AG10803 (cell line): ENCODE results near the gene ZNF75A.

Experiments
- DNase-seq: peaks from one replicate; pipeline ENCODE4 v3.0.0; 2010; ENCODE audit warnings: low read depth
- H3K4me3 ChIP-seq: 2 replicates; pipeline ENCODE4 v1.5.1; 2011; ENCODE audit warnings: mild to moderate bottlenecking, low read length, control low read depth
- CTCF ChIP-seq: conservative IDR thresholded peaks from 2 replicates; pipeline ENCODE4 v1.5.1; 2011; ENCODE audit warnings: mild to moderate bottlenecking, low read length, control low read depth, inconsistent platforms

The ZNF75A gene

GRCh38 chr16:3327514-3327913, 22.2 kb downstream of the ZNF75A start:
- no peak for TF ChIP-seq CTCF
- DNase-seq: no peak
- no peak overlapping the region for H3K4me3 ChIP-seq

- H3K4me3 ChIP-seq: no peak overlapping the region
- DNase-seq: no peak
- no peak for TF ChIP-seq CTCF
Observed at GRCh38 chr16:3328104-3328503, 22.8 kb downstream of the ZNF75A start.

GRCh38 chr16:3328643-3329042, 23.3 kb downstream of the ZNF75A start:
- no peak overlapping the region for H3K4me3 ChIP-seq
- TF ChIP-seq CTCF: no peak
- no peak for DNase-seq

GRCh38 chr16:3346041-3346440, 40.7 kb downstream of the ZNF75A start:
- no peak for TF ChIP-seq CTCF
- no peak overlapping the region for H3K4me3 ChIP-seq
- no peak for DNase-seq

DNA sequence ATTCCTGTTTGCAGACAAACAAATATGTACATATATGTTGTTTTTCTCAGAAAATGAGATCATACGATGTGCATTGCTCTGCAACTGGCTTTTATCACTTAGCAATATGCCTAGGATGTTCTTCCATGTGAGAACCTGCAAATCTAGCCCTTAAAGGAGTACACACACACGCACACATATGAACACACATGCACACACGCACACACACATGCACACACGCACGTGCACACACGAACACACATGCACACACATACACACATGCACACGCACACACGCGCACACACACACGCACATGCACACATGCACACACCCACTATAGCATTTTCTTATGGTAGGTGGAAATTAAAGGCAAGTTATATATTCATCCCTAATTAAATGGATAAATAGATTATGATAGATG, 42.3 kb downstream of the ZNF75A start:
- H3K4me3 ChIP-seq: no peak overlapping the region
- no peak for TF ChIP-seq CTCF
- DNase-seq: no peak

DNA sequence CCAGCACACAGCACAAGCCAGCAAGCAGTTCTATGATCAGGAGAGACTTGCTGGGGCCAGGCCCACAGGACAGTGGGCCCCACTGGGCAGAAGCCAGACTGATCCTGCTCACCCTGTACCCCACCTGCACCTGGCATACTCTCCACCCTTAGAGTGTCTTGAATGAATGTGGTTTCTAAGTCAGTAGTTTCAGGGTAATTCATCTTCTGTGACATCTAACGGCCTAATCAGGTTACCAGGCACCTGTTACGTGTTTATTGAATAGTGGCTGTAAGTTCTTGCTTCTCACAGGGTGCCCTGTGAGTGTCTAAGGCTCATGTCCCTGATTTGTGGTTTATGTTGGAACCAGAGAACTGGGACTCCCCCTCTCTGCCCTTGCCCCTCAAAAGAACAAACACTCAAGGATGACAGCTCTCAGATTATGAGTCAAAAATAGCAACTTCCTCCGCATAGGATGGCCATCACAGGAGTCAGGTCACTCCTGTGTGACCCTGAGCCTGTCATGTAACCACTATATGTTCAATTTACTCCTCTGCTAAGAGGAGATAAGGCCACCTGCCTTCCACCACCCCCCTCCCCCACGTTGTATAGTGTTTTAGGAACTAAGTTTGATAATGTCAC, 43.4 kb downstream of the ZNF75A start:
- no peak for DNase-seq
- H3K4me3 ChIP-seq: no peak overlapping the region
- no peak for TF ChIP-seq CTCF

DNA sequence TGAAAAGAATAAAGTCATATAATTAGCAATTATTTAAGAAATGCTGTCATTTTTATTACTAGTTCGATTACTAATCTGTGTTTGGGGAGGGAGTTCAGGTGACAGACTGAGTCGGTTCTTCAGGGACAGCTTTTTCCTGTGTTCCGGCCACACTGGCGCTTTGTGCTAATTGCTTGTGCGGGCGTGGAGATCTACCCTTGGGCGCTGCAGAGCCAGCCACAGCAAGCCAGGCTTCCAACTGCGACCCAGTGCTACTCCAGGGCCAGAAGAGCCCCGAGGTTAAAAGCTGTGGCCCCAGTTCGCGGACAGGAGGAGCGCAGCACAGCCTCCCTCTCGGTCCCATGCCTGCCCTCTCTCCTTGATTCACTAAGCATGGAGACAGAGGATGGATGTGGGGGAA, 43.9 kb downstream of the ZNF75A start:
- DNase-seq: no peak
- no peak overlapping the region for H3K4me3 ChIP-seq
- TF ChIP-seq CTCF: no peak
